WTC11 (cell line): ENCODE data around the gene ZFYVE28. TPM values are rescaled to one million over a fixed set of nuclear protein-coding genes. Genes with fewer than 3 reads are reported as not detected.

Experiments
- ATAC-seq: fragments of 200-7000 bp; cut with Tn5 transposase; 2 replicates; pipeline ENCODE4 v1.10.0; 2021; ENCODE audit warnings: mild to moderate bottlenecking, moderate library complexity
- CTCF ChIA-PET: fragments of 300-600 bp; sonication (Branson Sonifier 250); formaldehyde crosslinking; loops from one replicate; lab custom pipeline; 2021; ENCODE audit warnings: antibody characterized with exemption; lab: Charles Lee
- POLR2A ChIA-PET: fragments of 350-600 bp; sonication (Branson Sonifier 250); formaldehyde crosslinking; loops from one replicate; lab custom pipeline; 2021; ENCODE audit warnings: antibody characterized with exemption; lab: Charles Lee
- DNase-seq: peaks from one replicate; pipeline ENCODE4 v3.0.0; 2021; ENCODE audit warnings: low spot score
- H3K27ac Mint-ChIP-seq: 2 replicates; pipeline ENCODE4 v1.8.0; 2021; ENCODE audit warnings: mixed read lengths
- H3K27me3 Mint-ChIP-seq: 2 replicates; pipeline ENCODE4 v1.8.0; 2021; ENCODE audit warnings: low read depth, mild to moderate bottlenecking, moderate library complexity, mixed read lengths
- H3K36me3 Mint-ChIP-seq: 2 replicates; pipeline ENCODE4 v1.8.0; 2021; ENCODE audit warnings: mixed read lengths
- H3K4me1 Mint-ChIP-seq: 2 replicates; pipeline ENCODE4 v1.8.0; 2022; ENCODE audit warnings: mixed read lengths
- H3K4me3 Mint-ChIP-seq: 2 replicates; pipeline ENCODE4 v1.8.0; 2021; ENCODE audit warnings: mild to moderate bottlenecking, moderate library complexity, mixed read lengths
- H3K9me3 Mint-ChIP-seq: 2 replicates; pipeline ENCODE4 v1.8.0; 2021; ENCODE audit warnings: mixed read lengths
- ATF1 ChIP-seq: sonication (generic); formaldehyde crosslinking; IDR thresholded peaks from 2 replicates; pipeline ENCODE4 v1.8.1; 2023; ENCODE audit warnings: mild to moderate bottlenecking, moderate library complexity, missing genetic modification reagents
- CREM ChIP-seq: sonication (generic); formaldehyde crosslinking; IDR thresholded peaks from 2 replicates; pipeline ENCODE4 v1.8.1; 2022; ENCODE audit warnings: mild to moderate bottlenecking, missing genetic modification reagents, moderate library complexity
- ETV6 ChIP-seq: sonication (generic); formaldehyde crosslinking; IDR thresholded peaks from 2 replicates; pipeline ENCODE4 v1.8.1; 2022; ENCODE audit warnings: mild to moderate bottlenecking, missing genetic modification reagents
- GTF2I ChIP-seq: fragments of 250-450 bp; sonication (Bioruptor Pico); conservative IDR thresholded peaks from 2 replicates; pipeline ENCODE4 v1.4.0; 2021; ENCODE audit warnings: mild to moderate bottlenecking
- HMGA2 ChIP-seq: fragments of 250-450 bp; sonication (Bioruptor Pico); IDR thresholded peaks from 2 replicates; pipeline ENCODE4 v1.4.0; 2021; ENCODE audit warnings: mild to moderate bottlenecking, moderate library complexity
- IRF1 ChIP-seq: sonication (generic); formaldehyde crosslinking; IDR thresholded peaks from 2 replicates; pipeline ENCODE4 v1.8.0; 2023; ENCODE audit warnings: missing genetic modification reagents
- MLX ChIP-seq: sonication (generic); formaldehyde crosslinking; IDR thresholded peaks from 2 replicates; pipeline ENCODE4 v1.8.1; 2023; ENCODE audit warnings: mild to moderate bottlenecking, missing genetic modification reagents, moderate library complexity
- MYBL2 ChIP-seq: sonication (generic); formaldehyde crosslinking; IDR thresholded peaks from 2 replicates; pipeline ENCODE4 v1.8.1; 2023; ENCODE audit warnings: mild to moderate bottlenecking, moderate library complexity, missing genetic modification reagents
- NR1H2 ChIP-seq: sonication (generic); formaldehyde crosslinking; IDR thresholded peaks from 2 replicates; pipeline ENCODE4 v1.9.0; 2021; ENCODE audit warnings: mild to moderate bottlenecking, moderate library complexity, missing genetic modification reagents
- NR2C2 ChIP-seq: sonication (generic); formaldehyde crosslinking; IDR thresholded peaks from 2 replicates; pipeline ENCODE4 v1.8.0; 2022; ENCODE audit warnings: mild to moderate bottlenecking, missing genetic modification reagents
- TCF7 ChIP-seq: sonication (generic); formaldehyde crosslinking; IDR thresholded peaks from 2 replicates; pipeline ENCODE4 v1.8.0; 2022; ENCODE audit warnings: mild to moderate bottlenecking, low read depth, missing genetic modification reagents, moderate library complexity
- TP53 ChIP-seq: sonication (generic); formaldehyde crosslinking; IDR thresholded peaks from 2 replicates; pipeline ENCODE4 v1.8.1; 2023; ENCODE audit warnings: mild to moderate bottlenecking, missing genetic modification reagents
- ZNF121 ChIP-seq: sonication (generic); formaldehyde crosslinking; IDR thresholded peaks from 2 replicates; pipeline ENCODE4 v1.8.0; 2023; ENCODE audit warnings: missing genetic modification reagents
- ZNF219 ChIP-seq: sonication (generic); formaldehyde crosslinking; IDR thresholded peaks from 2 replicates; pipeline ENCODE4 v1.8.0; 2023; ENCODE audit warnings: missing genetic modification reagents, mild to moderate bottlenecking, borderline replicate concordance
- ZNF396 ChIP-seq: fragments of 250-450 bp; sonication (Bioruptor Pico); IDR thresholded peaks from 2 replicates; pipeline ENCODE4 v1.8.0; 2021; ENCODE audit warnings: mild to moderate bottlenecking, moderate library complexity, borderline replicate concordance
- ZNF416 ChIP-seq: fragments of 250-450 bp; sonication (Bioruptor Pico); IDR thresholded peaks from 2 replicates; pipeline ENCODE4 v1.9.0; 2021; ENCODE audit warnings: mild to moderate bottlenecking, inconsistent platforms
- ZNF671 ChIP-seq: fragments of 250-450 bp; sonication (Bioruptor Pico); IDR thresholded peaks from 2 replicates; pipeline ENCODE4 v1.8.0; 2021; ENCODE audit warnings: mild to moderate bottlenecking
- total RNA-seq: library from RNA; stranded (reverse); gene quantifications from 3 replicates; pipeline ENCODE4 v1.2.3, GENCODE V29; 2021
- TF ChIP-seq, protein P1 (sequence below): sonication (generic); formaldehyde crosslinking; IDR thresholded peaks from 2 replicates; pipeline ENCODE4 v1.8.0; 2023; ENCODE audit warnings: missing genetic modification reagents, mild to moderate bottlenecking, borderline replicate concordance
- TF ChIP-seq, protein P2 (sequence below): sonication (generic); formaldehyde crosslinking; IDR thresholded peaks from 2 replicates; pipeline ENCODE4 v1.8.0; 2022; ENCODE audit warnings: mild to moderate bottlenecking, missing genetic modification reagents

Gene ZFYVE28
- total RNA-seq, 1 experiment from 2014 or later: 7.8 TPM

DNA sequence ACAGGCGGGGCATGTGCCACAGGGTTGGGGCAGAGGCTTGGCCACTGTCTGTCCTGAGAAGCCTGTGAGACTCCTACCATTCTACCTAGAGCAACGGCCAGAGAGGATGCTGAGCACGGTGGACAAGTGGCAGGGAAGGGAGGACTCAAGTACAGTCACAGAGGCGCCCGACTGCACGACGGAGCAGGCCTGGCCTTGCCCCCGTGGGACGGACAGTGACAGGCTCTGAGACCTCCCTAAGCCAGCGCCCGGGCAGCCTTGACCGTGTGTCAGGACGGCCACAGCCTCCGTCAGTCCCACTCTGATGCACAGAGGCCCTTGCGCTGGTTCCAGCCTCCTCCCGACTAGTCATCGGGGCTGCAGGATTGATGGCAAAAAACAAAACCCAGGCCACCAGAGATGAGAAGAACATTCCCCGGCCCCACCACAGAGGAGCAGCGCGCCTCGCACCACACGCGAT, 119.9 kb downstream of the ZFYVE28 start (continued):
- TF ChIP-seq, protein P1, sequence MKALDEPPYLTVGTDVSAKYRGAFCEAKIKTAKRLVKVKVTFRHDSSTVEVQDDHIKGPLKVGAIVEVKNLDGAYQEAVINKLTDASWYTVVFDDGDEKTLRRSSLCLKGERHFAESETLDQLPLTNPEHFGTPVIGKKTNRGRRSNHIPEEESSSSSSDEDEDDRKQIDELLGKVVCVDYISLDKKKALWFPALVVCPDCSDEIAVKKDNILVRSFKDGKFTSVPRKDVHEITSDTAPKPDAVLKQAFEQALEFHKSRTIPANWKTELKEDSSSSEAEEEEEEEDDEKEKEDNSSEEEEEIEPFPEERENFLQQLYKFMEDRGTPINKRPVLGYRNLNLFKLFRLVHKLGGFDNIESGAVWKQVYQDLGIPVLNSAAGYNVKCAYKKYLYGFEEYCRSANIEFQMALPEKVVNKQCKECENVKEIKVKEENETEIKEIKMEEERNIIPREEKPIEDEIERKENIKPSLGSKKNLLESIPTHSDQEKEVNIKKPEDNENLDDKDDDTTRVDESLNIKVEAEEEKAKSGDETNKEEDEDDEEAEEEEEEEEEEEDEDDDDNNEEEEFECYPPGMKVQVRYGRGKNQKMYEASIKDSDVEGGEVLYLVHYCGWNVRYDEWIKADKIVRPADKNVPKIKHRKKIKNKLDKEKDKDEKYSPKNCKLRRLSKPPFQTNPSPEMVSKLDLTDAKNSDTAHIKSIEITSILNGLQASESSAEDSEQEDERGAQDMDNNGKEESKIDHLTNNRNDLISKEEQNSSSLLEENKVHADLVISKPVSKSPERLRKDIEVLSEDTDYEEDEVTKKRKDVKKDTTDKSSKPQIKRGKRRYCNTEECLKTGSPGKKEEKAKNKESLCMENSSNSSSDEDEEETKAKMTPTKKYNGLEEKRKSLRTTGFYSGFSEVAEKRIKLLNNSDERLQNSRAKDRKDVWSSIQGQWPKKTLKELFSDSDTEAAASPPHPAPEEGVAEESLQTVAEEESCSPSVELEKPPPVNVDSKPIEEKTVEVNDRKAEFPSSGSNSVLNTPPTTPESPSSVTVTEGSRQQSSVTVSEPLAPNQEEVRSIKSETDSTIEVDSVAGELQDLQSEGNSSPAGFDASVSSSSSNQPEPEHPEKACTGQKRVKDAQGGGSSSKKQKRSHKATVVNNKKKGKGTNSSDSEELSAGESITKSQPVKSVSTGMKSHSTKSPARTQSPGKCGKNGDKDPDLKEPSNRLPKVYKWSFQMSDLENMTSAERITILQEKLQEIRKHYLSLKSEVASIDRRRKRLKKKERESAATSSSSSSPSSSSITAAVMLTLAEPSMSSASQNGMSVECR (CRISPR knock-in tag): no peak
- TF ChIP-seq ZNF219 (no peak), ETV6 (CRISPR knock-in tag) (no peak), TCF7 (CRISPR knock-in tag) (no peak), TP53 (CRISPR knock-in tag) (no peak), ZNF396 (CRISPR knock-in tag) (no peak), ZNF121 (no peak)
- TF ChIP-seq, protein P2, sequence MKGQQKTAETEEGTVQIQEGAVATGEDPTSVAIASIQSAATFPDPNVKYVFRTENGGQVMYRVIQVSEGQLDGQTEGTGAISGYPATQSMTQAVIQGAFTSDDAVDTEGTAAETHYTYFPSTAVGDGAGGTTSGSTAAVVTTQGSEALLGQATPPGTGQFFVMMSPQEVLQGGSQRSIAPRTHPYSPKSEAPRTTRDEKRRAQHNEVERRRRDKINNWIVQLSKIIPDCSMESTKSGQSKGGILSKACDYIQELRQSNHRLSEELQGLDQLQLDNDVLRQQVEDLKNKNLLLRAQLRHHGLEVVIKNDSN (CRISPR knock-in tag): no peak

DNA sequence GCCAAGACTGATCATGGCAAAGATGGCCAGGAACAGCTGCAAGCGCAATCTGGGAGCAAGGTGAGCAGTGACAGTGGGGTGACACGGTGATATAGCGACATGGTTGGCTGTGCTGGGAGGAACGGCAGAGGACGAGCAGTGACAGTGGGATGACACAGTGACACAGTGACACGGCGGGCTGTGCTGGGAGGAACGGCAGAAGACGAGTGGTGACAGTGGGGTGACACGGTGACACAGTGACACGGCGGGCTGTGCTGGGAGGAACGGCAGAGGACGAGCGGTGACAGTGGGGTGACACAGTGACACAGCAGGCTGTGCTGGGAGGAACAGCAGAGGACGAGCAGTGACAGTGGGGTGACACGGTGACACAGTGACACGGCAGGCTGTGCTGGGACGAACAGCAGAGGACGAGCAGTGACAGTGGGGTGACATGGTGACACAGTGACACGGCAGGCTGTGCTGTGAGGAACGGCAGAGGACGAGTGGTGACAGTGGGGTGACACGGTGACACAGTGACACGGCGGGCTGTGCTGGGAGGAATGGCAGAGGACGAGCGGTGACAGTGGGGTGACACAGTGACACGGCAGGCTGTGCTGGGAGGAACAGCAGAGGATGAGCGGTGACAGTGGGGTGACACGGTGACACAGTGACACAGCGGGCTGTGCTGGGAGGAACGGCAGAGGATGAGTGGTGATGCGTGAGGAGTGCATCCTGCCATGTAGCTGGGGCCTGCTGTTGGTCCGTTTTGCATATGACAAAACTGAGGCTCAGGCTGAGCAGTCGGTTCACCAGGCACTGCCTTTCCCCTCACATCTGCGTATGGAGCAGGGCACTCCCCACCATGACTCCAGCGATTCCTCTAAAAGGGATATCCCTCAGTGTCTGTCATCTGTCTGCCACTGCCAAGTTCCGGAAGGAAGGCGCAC, 120.6 kb downstream of the ZFYVE28 start:
- CTCF ChIA-PET: interaction anchor here (2.4 to 2.7 kb wide), 2 partner anchors 77 to 144 kb away, joined by 8 to 9 read pairs; no protein-coding TSS in a partner anchor
- ATAC-seq (no peak), DNase-seq (no peak)
- Mint-ChIP-seq H3K27me3 (no peaks in the 10 kb centered on the region; the same call in 1 of the 2 replicates), H3K9me3 (peaks cover 16% of the 10 kb centered on the region), H3K4me1 (peaks cover 12% of the 10 kb centered on the region), H3K4me3 (no peak overlapping the region), H3K36me3 (peaks cover 9% of the 10 kb centered on the region), H3K27ac (0 out of 2 replicates have a peak overlapping the region, but pooled peaks have one; percentile 21)
- TF ChIP-seq GTF2I (CRISPR knock-in tag): no peak
- no peak for TF ChIP-seq ATF1 (CRISPR knock-in tag)
- TF ChIP-seq NR1H2 (CRISPR knock-in tag): no peak
- no peak for TF ChIP-seq HMGA2 (CRISPR knock-in tag)
- TF ChIP-seq CREM (CRISPR knock-in tag): no peak
- no peak for TF ChIP-seq NR2C2 (CRISPR knock-in tag)
- no peak for TF ChIP-seq IRF1
- TF ChIP-seq ZNF219: no peak
- TF ChIP-seq MYBL2 (CRISPR knock-in tag): no peak
- TF ChIP-seq MLX (CRISPR knock-in tag): no peak
- no peak for TF ChIP-seq ZNF671 (CRISPR knock-in tag)
- TF ChIP-seq ZNF416 (CRISPR knock-in tag): no peak
- POLR2A ChIA-PET: no interaction called here
